GM12872 (cell line): ENCODE data around the gene EPS8L1.

Source experiments
- TF ChIP-seq, protein P1 (sequence below): IDR thresholded peaks from 3 replicates; pipeline ENCODE4 v1.5.1; 2011; ENCODE audit warnings: low read depth, mild to moderate bottlenecking, low read length, moderate library complexity; ENCODE audit not compliant: insufficient read depth

The EPS8L1 gene

DNA sequence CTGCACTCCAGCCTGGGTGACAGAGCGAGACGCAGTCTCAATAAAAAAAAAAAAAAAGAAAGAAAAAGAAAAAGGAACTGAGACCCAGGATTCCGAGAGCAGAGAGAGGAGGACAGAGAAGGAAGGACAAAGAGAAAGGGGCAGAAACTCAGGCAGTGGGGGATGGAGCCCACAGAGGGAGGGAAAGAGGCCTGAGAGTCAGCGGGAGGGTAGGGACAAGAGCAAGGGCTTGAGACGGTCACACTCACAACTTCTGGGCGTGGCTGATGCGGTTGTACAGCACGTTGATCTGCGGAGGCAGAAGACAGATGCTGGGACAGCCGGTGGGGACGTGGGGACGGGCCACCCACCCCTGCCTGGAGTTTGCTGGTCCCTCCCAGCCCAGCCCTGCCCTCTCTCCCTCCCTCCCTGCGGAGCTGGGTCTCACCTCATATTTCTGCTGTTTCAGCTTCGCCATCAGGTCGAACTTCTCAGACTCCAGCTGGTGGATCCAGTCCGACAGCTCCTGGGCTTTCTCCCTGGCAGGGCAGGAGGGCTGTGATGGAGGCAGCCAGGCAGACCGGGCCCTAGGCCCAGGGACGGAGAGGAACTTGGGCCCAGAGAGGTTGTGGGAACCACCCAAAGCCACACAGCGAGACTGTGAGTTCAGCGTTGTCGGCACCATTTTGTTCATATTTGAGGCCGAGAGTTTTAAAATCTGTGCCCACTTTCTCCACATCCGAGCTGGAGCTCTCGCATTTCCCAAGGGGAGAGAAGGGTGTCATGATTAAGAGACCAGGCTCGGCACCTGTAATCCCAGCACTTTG lies 58.2 kb downstream of the EPS8L1 start:
- TF ChIP-seq, protein P1, sequence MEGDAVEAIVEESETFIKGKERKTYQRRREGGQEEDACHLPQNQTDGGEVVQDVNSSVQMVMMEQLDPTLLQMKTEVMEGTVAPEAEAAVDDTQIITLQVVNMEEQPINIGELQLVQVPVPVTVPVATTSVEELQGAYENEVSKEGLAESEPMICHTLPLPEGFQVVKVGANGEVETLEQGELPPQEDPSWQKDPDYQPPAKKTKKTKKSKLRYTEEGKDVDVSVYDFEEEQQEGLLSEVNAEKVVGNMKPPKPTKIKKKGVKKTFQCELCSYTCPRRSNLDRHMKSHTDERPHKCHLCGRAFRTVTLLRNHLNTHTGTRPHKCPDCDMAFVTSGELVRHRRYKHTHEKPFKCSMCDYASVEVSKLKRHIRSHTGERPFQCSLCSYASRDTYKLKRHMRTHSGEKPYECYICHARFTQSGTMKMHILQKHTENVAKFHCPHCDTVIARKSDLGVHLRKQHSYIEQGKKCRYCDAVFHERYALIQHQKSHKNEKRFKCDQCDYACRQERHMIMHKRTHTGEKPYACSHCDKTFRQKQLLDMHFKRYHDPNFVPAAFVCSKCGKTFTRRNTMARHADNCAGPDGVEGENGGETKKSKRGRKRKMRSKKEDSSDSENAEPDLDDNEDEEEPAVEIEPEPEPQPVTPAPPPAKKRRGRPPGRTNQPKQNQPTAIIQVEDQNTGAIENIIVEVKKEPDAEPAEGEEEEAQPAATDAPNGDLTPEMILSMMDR, result no peak

DNA sequence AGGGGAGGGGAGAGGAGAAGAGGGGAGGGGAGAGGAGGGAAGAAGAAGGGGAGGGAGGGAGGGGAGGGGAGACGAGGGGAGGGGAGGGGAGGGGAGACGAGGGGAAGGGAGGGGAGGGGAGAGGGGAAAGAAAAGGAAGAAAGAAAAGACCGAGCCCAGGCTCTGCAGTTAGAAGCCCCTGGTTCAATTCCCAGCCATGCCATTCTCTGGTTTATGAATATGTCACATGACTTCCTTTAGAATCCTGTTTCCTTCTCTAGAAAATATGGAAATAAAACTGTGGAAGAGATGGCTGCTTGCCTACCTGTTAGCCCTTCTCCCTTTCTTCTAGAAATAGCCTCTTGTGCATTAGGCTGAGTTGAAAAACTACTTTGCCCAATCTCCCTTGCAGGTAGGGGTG lies 59.1 kb downstream of the EPS8L1 start:
- TF ChIP-seq, protein P1, result no peak

DNA sequence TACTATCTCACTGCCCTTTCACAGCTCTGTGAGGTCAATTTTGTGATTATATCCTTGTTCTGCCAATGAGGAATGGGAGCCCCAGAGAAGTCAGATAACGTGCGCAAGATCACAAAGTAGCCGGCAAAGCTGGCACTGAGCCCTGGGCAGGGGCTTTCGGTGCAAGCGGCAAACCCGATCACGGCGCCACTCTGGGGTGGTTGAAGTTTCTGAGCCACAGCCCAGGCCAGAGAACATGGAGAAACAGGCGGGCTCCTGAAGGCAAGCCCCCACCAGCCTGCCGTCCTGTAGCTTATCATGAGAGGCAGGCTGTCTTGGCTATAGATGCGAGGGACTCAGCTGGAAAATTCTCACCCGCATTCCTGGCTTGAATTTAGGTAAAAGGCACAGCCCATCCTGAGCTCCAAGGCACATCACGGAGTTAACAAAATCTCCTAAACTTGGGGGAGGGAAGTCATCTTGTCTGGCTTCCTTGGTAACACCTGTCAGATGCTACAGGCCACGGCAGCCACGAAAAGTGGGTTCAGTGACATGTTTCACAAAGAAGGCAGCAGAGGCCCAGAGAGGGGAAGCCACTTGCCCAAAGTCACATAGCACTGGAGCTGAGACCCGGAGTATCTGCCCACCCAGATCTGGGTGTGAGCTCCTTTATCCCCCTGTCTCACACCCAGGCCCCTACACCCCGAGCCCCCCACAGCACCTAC lies 60.9 kb downstream of the EPS8L1 start:
- TF ChIP-seq, protein P1, result no peak
